HepG2 (cell line): ENCODE measurements around the gene LRRC8D. TPM values are rescaled to one million over a fixed set of nuclear protein-coding genes. Genes with fewer than 3 reads are reported as not detected.

Source experiments
- ATAC-seq: fragments of 200-7000 bp; cut with Tn5 transposase; 3 replicates; pipeline ENCODE4 v1.9.1; 2020; ENCODE audit warnings: mild to moderate bottlenecking, moderate library complexity
- BruUV-seq: library from RNA; stranded (reverse); fragments of 400-500 nt; replicated peaks from 2 replicates; lab custom pipeline; 2021; lab: Mats Ljungman, UMichigan
- CTCF ChIA-PET: fragments of 300-600 bp; formaldehyde crosslinking; extraction: SDS; loops from one replicate; lab custom pipeline; 2021; ENCODE audit warnings: low total read pairs, inconsistent platforms, low intra/inter-chr PET ratio; lab: Yijun Ruan, JAX
- POLR2A ChIA-PET: fragments of 350-600 bp; sonication (Branson Sonifier 250); formaldehyde crosslinking; loops from one replicate; lab custom pipeline; 2020; ENCODE audit warnings: antibody characterized with exemption, inconsistent platforms; lab: Yijun Ruan, JAX
- DNase-seq: peaks from one replicate; pipeline ENCODE4 v3.0.0-alpha.2; 2015; ENCODE audit warnings: low spot score
- FAIRE-seq: peaks from 3 replicates; lab custom pipeline; 2011; peaks lifted over from hg19 to GRCh38; lab: Jason Lieb, UNC
- H2AFZ ChIP-seq: one replicate; pipeline ENCODE4 v1.6.1; 2011; ENCODE audit warnings: low read length, inconsistent platforms
- H3K27ac ChIP-seq: fragments of 300-600 bp; 3 replicates; pipeline ENCODE4 v1.8.0; 2011; ENCODE audit warnings: mixed run types, mild to moderate bottlenecking, mixed read lengths, low read length, inconsistent platforms; ENCODE audit not compliant: insufficient read depth; ENCODE audit errors: extremely low read length
- H3K27me3 ChIP-seq, 2 experiments: fragments of 200-600 bp in 1 of 2; 2 replicates in 1 of 2; 3 replicates in 1 of 2; pipeline versions ENCODE4 v1.6.0 to v1.8.0; 2011; ENCODE audit warnings: low read length in 2 of 2, mild to moderate bottlenecking in 2 of 2, moderate library complexity in 2 of 2, inconsistent platforms in 1 of 2; ENCODE audit not compliant: insufficient read depth in 2 of 2, control insufficient read depth in 1 of 2
- H3K36me3 ChIP-seq, 2 experiments: fragments of 200-600 bp in 1 of 2; replicated peaks in 1 of 2; 2 replicates in 1 of 2; 3 replicates in 1 of 2; pipeline versions ENCODE4 v1.5.1 to v1.8.0; 2011; ENCODE audit warnings: low read length in 2 of 2, inconsistent platforms in 1 of 2; ENCODE audit not compliant: insufficient read depth in 2 of 2, control insufficient read depth in 1 of 2
- H3K4me1 ChIP-seq: 2 replicates; pipeline ENCODE4 v1.5.1; 2012; ENCODE audit warnings: low read length, inconsistent platforms; ENCODE audit not compliant: insufficient read depth
- H3K4me2 ChIP-seq: 2 replicates; pipeline ENCODE4 v1.6.0; 2011; ENCODE audit warnings: low read depth, low read length, inconsistent platforms
- H3K4me3 ChIP-seq, 3 experiments: fragments of 200-600 bp in 1 of 3; sonication (generic), shearing (Covaris generic) in 1 of 3; replicated peaks in 1 of 3; 2 replicates each; pipeline ENCODE4 v1.5.1; 2011 to 2016; ENCODE audit warnings: low read length in 3 of 3, inconsistent platforms in 2 of 3, low read depth in 2 of 3, mild to moderate bottlenecking in 2 of 3, control low read depth in 1 of 3, mixed read lengths in 1 of 3; ENCODE audit not compliant: insufficient read depth in 1 of 3
- H3K79me2 ChIP-seq: one replicate; pipeline ENCODE4 v1.6.1; 2011; ENCODE audit warnings: low read length, inconsistent platforms; ENCODE audit not compliant: insufficient read depth
- H3K9ac ChIP-seq: 2 replicates; pipeline ENCODE4 v1.6.0; 2011; ENCODE audit warnings: mild to moderate bottlenecking, low read depth, low read length, inconsistent platforms; ENCODE audit not compliant: insufficient read depth
- H3K9me3 ChIP-seq: 2 replicates; pipeline ENCODE4 v1.5.1; 2012; ENCODE audit warnings: mild to moderate bottlenecking, low read length
- H4K20me1 ChIP-seq: 2 replicates; pipeline ENCODE4 v1.6.0; 2011; ENCODE audit warnings: inconsistent platforms, mild to moderate bottlenecking, low read length, moderate library complexity; ENCODE audit not compliant: insufficient read depth
- ARHGAP35 ChIP-seq: sonication (generic); formaldehyde crosslinking; IDR thresholded peaks from 2 replicates; pipeline ENCODE4 v1.9.0; 2022; ENCODE audit warnings: mild to moderate bottlenecking, inconsistent platforms, moderate library complexity, missing genetic modification reagents, borderline replicate concordance
- ETV5 ChIP-seq: IDR thresholded peaks from 2 replicates; pipeline ENCODE4 v1.6.1; 2018; ENCODE audit warnings: missing biosample characterization, missing genetic modification reagents, inconsistent platforms, borderline replicate concordance
- HNRNPUL1 ChIP-seq: fragments of 200-400 bp; formaldehyde crosslinking; IDR thresholded peaks from 2 replicates; pipeline ENCODE4 v1.6.1; 2017; ENCODE audit warnings: low read depth, mild to moderate bottlenecking, low read length, moderate library complexity
- ISL2 ChIP-seq: sonication (generic); formaldehyde crosslinking; IDR thresholded peaks from 2 replicates; pipeline ENCODE4 v1.5.0; 2020; ENCODE audit warnings: missing genetic modification reagents
- MAFK ChIP-seq, 2 experiments: IDR thresholded peaks in 1 of 2; conservative IDR thresholded peaks in 1 of 2; 2 replicates each; pipeline ENCODE4 v1.6.1; 2011; ENCODE audit warnings: improper control_type of control experiment in 2 of 2, low read length in 2 of 2
- MTF1 ChIP-seq: sonication (generic); formaldehyde crosslinking; IDR thresholded peaks from 2 replicates; pipeline ENCODE4 v1.5.0; 2020; ENCODE audit warnings: missing genetic modification reagents
- SAFB2 ChIP-seq: sonication (generic); formaldehyde crosslinking; IDR thresholded peaks from 2 replicates; pipeline ENCODE4 v1.5.1; 2020; ENCODE audit warnings: missing genetic modification reagents, low read depth, mild to moderate bottlenecking, borderline replicate concordance
- SETDB1 ChIP-seq: sonication (generic); formaldehyde crosslinking; IDR thresholded peaks from 2 replicates; pipeline ENCODE4 v1.5.1; 2020; ENCODE audit warnings: missing genetic modification reagents, mild to moderate bottlenecking, borderline replicate concordance
- STAT5B ChIP-seq: sonication (generic); formaldehyde crosslinking; IDR thresholded peaks from 2 replicates; pipeline ENCODE4 v1.4.0; 2020; ENCODE audit warnings: missing genetic modification reagents
- ZHX1 ChIP-seq: sonication (generic); formaldehyde crosslinking; IDR thresholded peaks from 2 replicates; pipeline ENCODE4 v1.8.1; 2022; ENCODE audit warnings: low read depth, mild to moderate bottlenecking, missing genetic modification reagents
- ZNF670 ChIP-seq: sonication (generic); formaldehyde crosslinking; IDR thresholded peaks from 2 replicates; pipeline ENCODE4 v1.8.0; 2022; ENCODE audit warnings: mild to moderate bottlenecking, missing genetic modification reagents, borderline replicate concordance
- ZNF687 ChIP-seq: sonication (generic); formaldehyde crosslinking; IDR thresholded peaks from 2 replicates; pipeline ENCODE4 v1.5.1; 2020; ENCODE audit warnings: mild to moderate bottlenecking, missing genetic modification reagents, moderate library complexity
- ZNF746 ChIP-seq: sonication (generic); formaldehyde crosslinking; IDR thresholded peaks from 2 replicates; pipeline ENCODE4 v1.8.0; 2022; ENCODE audit warnings: mild to moderate bottlenecking, missing genetic modification reagents
- ZNF777 ChIP-seq: sonication (generic); formaldehyde crosslinking; IDR thresholded peaks from 2 replicates; pipeline ENCODE4 v1.4.0; 2020; ENCODE audit warnings: missing genetic modification reagents
- WGBS: methylation state at CpG from one replicate; pipeline ENCODE4 v1.1.6; 2017; ENCODE audit warnings: low lambda C conversion rate; 5-methylcytosine and 5-hydroxymethylcytosine counted together
- in situ Hi-C: cut with HindIII; loops from 2 replicates; pipeline ENCODE4 v1.10.0; 2017; ENCODE audit warnings: low pct_unique_long_range_greater_than_20kb; ENCODE audit not compliant: extremely low pct_ligation_motif_present
- intact Hi-C: fragments of 100-400 bp; cut with micrococcal nuclease; formaldehyde crosslinking; loops from one replicate; pipeline ENCODE4 v1.10.0; 2022; ENCODE audit not compliant: unreplicated experiment
- polyA plus RNA-seq, 8 experiments: library from polyadenylated mRNA; depleted of rRNA in 3 of 8; stranded (reverse) in 7 of 8; unstranded in 1 of 8; fragments of >200 nt; fragmentation: Illumina TruSeq in 4 of 8; extraction: Trizol in 4 of 8; gene quantifications; 2 replicates each; pipeline versions ENCODE4 v1.2.1 to v1.2.3, GENCODE V29; 2011 to 2016; ENCODE audit warnings: low read depth in 4 of 8, missing spikeins in 1 of 8, mixed read lengths in 1 of 8; ENCODE audit not compliant: insufficient read depth in 1 of 8
- total RNA-seq, 5 experiments: library from RNA; depleted of rRNA; stranded (reverse); fragments of >200 nt; fragmentation: Illumina TruSeq; extraction: Trizol; gene quantifications; 2 replicates each; pipeline ENCODE4 v1.2.3, GENCODE V29; 2016; ENCODE audit warnings: low read depth in 1 of 5

LRRC8D gene
- total and polyA plus RNA-seq, 2 of the 13 experiments (the other 11 are each of a cell fraction or from before 2014, with no cell fraction given): 29.9 to 45.5 TPM

GRCh38 chr1:89888480-89889322, 67.9 kb downstream of the LRRC8D start:
- FAIRE-seq: no peak

More at GRCh38 chr1:89888480-89889322, 67.9 kb downstream of the LRRC8D start:
- H3K4me1 ChIP-seq: peaks cover 20% of the 10 kb centered on the region
- no TSS peak for BruUV-seq
- no peak for TF ChIP-seq ZNF746
- TF ChIP-seq ZHX1 (CRISPR knock-in tag): no peak
- TF ChIP-seq ETV5 (CRISPR knock-in tag): no peak
- no peak for TF ChIP-seq SAFB2 (CRISPR knock-in tag)
- no peak for TF ChIP-seq HNRNPUL1
- TF ChIP-seq ZNF777 (CRISPR knock-in tag): no peak
- no peak for TF ChIP-seq ZNF687 (CRISPR knock-in tag)
- TF ChIP-seq STAT5B (CRISPR knock-in tag): no peak
- TF ChIP-seq ZNF670 (CRISPR knock-in tag): no peak
- TF ChIP-seq SETDB1 (CRISPR knock-in tag): no peak
- no peak for TF ChIP-seq MAFK (conservative IDR thresholded peaks at IDR 0.05 in 1 of 2, IDR thresholded peaks at IDR 0.05 in 1 of 2; ENCODE audit: low read length in 2 of 2)
- TF ChIP-seq ISL2 (CRISPR knock-in tag): no peak
- TF ChIP-seq MTF1 (CRISPR knock-in tag): no peak
- TF ChIP-seq ARHGAP35 (CRISPR knock-in tag): no peak
- no peak overlapping the region for H3K27ac ChIP-seq
- no peak overlapping the region for H2AFZ ChIP-seq
- H3K36me3 ChIP-seq: peaks cover 3 to 32% of the 10 kb centered on the region in 2 experiments; a peak in 4 of 5 replicates
- WGBS: 97% methylated on average over 5 of the region's 5 CpGs
- intact Hi-C loops (no loop called here), in situ Hi-C loops (no loop called here)
- no peak overlapping the region for H3K9ac ChIP-seq
- POLR2A ChIA-PET: no interaction called here
- no peak for DNase-seq
- no peak for ATAC-seq
- no peak overlapping the region for H3K4me3 ChIP-seq
- CTCF ChIA-PET: no interaction called here
- no peaks in the 10 kb centered on the region for H3K27me3 ChIP-seq
- no peak overlapping the region for H3K4me2 ChIP-seq
- H4K20me1 ChIP-seq: 0 out of 2 replicates have a peak, but pooled peaks cover 6% of the 10 kb centered on the region
- peaks cover 33% of the 10 kb centered on the region for H3K79me2 ChIP-seq
- no peaks in the 10 kb centered on the region for H3K9me3 ChIP-seq
